GM19438 (cell line): ENCODE measurements around the gene PTCD2.

Experiments
- ATAC-seq: cut with Tn5 transposase; IDR thresholded peaks from one replicate; pipeline ENCODE4 v1.9.1; 2021; ENCODE audit warnings: low read depth; ENCODE audit not compliant: unreplicated experiment

Gene PTCD2

DNA sequence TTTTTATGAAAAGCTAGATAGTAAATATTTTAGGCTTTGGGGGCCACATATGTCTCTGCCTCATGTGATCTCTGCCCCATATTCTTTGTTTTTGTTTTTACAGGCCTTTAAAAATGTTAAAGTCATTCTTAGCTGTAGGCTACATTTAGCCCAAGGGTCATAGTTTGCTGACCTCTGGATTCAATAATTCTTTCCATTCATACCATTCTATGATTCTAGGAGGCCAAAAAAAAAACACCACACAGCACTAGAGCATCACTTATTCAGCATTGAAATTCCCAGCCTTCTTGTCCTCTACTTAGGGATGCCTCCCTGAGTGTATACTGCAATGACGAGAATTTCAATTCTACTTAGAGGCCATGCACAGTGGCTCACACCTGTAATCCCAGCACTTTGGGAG, 17.0 kb downstream of the PTCD2 start:
- no peak for ATAC-seq

DNA sequence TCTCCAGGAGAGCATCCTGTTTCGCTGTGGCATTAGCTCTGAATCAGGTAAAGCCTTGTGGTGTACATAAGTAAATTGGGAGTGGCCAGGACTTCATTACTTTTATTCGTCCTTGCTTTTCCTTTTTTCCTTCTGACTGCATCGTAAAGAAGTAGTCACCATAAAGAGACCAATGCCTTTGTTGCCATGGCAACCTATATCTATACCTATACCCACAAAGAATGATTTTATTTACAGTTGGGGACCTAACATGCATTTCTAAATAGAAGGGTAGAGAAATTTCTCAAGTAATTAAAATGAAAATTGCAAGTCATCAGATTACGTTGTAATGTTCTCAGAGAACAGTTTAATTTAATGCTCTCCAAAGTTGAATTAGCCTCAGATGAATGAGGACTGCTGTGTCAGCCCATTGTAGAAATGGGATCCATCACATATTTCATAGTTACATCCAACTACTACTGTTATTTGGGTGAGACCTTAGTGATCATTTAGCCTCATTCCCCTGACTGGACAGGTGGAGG, 18.6 kb downstream of the PTCD2 start:
- ATAC-seq, result no peak

DNA sequence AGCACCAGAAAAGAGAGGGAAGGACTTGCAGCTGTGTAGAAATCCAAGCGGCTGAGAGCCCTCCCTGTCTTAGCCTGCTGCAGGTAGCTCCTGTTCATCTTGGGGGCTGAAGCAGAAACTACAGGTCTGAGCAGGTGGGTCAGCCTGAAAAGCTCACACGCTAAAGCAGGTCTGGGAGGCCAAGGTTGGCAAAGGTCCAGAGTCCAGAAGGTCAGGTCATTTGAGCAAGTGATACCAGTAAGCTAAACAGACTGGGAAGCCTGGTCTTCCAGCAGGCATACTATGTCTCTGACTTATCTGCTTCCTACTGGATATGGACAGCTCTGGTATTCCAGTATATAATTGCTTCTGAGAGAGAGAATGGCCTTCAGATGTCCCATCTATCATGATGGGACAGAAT, 26.2 kb downstream of the PTCD2 start:
- no peak for ATAC-seq

DNA sequence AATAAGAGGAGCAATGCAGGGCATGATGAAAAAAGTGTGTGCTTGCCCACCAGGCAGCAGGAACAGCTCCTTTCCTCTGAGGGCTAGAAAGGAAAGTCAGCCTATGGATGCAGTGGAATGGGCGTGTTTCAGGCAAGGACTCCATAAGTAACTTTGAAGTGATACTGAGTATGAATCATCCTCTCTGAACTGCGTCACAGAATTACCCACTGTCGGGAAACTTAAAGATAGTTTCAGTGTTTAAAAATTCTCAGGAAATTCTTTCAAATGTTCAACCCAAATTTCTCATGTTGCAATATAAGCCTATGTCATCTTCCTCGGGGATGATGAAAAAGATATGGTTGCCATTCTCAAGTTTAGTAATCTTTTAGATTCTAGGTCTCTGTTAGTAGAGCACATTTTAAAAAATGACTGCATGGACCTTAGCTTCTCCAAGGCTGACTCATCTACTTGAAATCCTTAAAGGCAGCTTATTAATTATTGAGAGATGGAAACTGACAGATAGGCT, 27.7 kb downstream of the PTCD2 start:
- ATAC-seq, result no peak

DNA sequence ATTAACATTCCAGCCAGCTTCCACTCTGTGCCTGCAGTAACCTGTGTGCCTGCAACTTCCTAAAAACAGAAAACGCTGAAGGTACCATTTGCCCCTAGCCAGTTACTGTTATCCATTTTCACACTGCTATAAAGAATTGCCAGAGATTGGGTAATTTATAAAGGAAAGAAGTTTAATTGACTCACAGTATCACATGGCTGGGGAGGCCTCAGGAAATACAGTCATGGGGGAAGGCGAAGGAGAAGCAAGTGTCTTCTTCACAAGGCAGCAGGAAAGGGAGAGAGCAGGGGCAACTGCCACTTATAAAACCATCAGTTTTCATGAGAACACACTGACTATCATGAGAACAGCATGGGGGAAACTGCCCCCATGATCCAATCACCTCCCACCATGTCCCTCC, 31.2 kb downstream of the PTCD2 start:
- no peak for ATAC-seq

DNA sequence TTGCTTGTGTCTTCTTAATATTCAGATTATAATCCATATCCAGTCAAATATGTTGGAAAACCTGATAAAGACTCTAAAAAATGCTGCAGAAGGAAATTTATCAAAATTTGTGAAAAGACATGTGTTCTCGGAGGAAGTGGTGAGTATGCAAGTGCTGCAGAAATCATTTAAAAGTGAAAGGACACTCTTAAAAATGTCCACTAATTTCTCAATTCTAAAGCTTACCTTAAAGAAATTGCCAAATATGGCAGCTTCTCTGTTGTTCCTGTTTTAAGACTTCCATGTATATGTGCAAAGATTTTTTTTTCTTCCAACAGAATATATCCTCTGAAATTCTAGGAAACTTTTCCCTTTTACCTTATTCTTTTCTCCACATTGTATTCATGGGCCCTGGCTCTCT, 32.4 kb downstream of the PTCD2 start:
- ATAC-seq, result no peak

DNA sequence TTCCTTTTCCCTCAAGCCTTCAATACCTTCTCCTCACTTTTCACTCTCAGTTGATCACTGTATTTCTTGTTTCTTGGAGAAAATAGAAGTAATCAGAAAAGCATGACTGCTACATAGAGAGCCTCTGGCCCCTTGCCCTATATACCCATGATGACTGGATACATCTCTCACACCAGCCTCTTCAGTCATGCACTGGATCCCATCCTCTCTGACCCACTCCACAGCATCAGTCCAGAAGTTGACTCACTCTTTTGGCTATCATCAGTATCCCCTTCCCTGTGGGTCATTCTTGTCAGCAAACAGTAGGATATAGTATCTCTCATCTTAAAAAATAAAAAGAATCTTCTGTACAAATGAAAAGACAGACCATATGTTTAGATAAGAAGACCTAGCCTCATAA, 32.9 kb downstream of the PTCD2 start:
- ATAC-seq, result no peak

DNA sequence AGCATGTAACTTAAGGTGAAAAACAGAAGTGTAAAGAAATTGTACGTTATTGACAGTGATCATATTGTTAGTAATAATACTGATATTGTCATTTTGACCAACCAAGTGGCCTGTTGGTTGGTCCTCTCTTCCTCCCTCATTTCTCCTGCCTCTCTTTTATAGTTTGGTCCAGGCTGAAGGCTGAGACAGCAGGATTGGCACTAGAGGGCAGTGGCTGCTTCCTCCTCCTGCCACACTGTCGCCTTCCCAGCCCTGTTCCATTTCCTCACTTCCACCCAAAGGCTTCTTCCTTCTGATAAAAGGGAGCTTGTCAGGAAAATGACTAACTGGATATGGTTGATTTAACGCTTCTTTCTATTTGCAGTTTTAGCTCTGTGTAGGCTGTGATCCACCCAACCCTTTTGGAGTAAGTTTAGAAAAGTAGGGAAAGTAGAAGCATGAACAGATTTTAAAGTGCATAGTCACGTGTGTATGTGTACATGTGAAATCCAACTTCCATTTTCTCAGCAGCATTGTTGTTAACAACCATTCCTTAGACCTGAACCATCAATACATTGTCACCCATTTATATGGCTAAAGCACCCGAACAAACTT, 35.6 kb downstream of the PTCD2 start:
- ATAC-seq, result no peak

DNA sequence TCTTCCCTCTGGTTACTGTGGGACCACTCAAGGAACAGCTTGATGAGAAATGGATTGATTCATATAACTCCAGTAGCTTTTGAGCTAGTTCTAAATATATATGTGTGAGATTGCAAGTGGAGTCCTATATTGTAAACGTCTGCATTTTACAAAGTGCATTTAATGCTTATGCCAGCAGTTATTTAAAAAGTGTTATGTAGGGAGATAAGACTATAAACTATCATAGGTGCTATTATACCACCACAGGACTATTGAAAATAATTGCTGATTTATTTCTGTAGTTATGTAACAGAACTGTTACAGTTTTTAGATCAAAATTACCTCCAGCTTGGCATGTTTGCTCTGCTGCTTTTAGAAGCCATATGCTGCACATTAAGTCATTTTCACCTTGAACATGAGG, 36.2 kb downstream of the PTCD2 start:
- no peak for ATAC-seq

DNA sequence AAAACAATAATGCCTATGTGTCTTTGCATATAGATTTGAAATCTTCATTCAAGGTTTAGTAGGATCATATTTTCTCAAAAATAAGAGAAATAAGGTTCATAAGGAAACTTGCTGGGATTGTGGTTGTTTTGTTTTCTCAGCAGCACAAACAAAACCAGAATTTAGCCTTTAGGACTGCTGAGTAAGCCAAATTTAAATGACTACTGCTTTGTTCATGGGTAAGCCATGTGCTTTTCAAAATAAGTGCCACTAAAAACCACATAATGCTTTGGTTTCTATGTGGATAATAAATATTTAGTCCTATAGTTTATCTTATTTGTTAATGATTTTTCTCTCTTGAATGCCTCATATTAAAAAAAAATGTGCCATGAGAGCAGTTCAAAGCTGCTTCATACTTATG, 38.8 kb downstream of the PTCD2 start:
- no peak for ATAC-seq

DNA sequence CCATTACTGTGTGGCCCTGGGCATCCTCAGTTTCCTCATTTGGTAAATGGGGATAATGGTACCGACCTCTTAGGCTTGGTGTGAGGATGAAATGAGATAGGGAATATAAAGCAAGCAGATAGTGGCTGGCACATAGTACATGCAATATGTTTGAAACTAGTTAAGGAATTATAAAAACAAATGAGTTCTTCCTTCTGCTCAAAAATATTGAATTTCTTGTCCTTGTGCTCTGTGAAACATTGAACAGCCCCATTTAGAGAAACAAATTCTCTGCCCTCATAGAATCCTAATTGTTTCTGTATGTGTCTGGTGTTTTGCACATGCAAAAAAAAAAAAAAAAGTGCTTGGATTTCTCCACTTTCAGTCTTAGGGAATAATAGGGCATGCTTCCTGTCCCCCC, 39.7 kb downstream of the PTCD2 start:
- ATAC-seq, result no peak

DNA sequence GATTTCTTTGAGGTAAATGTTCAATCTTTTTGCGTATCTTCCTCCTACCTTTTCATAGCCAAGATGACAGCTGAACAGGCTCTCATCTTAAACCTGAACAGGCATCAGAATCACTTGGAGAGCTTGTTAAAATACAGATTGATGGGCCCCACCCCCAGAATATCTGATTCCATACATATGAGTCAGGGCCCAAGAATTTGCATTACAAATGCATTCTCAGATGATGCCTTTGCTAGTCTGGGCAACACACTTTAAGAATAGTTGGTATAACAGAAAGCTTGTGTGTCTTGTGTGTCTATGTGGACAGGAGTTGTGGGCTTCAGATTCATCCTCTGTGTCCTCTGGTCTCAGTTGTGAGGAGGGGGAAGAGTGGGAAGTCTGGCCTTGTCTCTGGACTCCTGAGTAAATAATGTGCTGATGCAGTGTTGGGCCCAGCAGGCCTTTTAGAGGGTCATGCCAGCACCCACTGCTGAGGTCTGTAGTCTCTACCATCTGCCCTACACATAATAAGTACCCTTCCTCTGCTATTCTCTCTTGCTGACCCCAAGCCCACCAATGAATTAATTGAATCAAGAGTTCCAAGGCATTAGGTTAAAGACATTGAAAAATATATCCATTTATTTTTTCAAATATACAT, 43.1 kb downstream of the PTCD2 start:
- no peak for ATAC-seq

DNA sequence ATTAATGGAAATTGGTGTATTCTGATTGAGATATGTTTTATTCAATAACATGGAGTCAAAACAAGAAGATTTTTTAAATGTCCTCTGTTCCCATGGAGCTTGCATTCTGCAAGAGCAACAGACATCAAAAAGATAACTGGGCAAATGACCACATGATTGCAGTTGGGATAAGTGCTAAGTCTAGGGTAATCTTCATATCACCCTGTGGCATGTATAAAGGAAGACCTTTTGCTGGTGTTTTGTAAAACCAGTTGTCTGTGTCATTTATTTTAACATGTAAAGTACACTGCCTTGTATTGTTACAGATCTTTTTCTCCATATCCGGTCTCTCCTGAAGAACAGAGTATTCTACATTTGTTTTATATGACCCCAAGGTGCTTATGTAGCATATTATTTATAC, 44.0 kb downstream of the PTCD2 start:
- no peak for ATAC-seq

DNA sequence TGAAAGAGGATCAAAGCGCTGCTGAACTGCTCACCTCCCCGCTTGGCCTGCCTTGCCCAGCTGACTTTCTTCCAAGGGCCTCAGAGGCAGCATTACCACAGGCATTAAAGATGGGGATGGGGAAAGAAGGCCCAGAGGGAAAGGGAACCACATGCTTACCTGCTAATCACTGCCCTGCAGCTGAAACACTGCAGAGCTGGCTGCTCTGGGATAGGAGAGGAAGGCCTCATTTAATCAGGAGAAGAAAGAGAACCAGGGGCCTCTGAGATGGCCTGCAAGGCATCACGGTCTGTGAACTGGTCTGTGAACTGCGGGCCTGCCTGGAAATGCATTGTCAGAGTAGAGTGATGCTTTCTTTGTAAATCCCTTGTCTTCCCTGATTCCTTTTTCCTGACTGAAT, 44.8 kb downstream of the PTCD2 start:
- ATAC-seq, result no peak

DNA sequence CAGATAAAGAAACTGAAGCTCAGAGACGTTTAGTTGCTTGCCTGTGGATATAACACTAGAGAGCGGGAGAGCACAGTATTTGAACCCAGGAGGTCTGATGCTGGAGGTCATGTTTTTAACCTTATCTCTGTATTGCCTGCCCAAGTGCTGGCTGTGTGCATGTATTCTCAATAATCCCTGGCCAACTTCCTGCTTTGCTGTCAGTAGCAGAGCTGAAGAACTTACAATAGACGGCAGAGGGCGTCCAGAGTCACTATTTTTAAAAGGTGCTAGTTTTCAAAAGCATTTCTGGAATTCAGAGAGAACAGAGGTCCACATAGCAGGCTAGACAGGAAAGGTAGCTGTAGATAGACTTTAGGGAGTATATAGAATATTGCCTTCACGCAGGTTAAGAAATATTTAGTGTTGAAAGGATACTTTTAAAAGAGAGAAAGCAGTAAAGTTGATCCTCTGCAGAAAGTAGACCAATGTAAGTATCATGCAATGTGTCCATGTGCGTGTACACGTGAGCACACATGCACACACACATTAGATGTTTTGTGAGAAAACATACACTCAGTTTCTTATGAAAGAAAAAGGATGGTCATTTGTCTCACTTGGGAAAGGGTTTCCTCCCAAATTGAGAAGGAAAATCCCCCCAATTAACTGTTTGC, 46.3 kb downstream of the PTCD2 start:
- peak; percentile 94 for ATAC-seq

DNA sequence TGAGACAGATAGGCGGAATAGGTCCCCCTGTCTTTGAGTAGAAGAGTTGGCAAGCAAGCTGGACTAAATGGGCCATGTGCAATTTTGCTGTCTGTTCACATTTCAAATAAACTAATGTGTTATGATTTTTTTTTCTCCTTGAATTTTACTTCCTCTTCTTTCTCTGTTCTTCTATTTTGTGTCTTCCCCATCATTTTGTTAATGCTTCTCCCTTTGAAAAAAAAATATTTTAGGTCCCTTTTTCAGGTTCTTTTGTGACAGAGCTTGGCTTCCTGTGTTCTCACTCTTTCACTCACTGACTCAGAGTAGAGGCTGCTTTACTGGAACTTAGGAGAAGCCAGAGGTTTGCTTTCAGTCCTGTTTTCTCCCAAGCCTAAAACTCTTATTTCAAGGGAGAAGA, 48.1 kb downstream of the PTCD2 start:
- no peak for ATAC-seq

DNA sequence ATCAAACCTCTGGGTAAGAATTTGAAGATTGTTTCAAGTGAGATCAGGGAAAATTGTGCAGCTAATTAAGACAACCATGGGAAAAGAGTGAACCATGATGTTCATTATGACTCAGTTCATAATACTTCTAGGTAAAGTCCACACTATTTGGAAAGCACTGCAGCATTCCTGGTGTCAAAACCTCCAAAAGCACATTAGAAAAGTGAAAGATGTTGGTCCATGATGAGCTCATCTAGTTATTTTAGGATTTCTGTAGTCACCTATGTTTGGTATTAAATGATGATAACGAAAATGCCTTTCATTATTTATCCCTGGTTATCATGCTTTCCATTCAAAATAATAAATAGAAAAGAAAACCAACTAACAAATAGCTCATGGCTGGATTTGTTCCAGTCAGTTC, 49.1 kb downstream of the PTCD2 start:
- ATAC-seq, result no peak

DNA sequence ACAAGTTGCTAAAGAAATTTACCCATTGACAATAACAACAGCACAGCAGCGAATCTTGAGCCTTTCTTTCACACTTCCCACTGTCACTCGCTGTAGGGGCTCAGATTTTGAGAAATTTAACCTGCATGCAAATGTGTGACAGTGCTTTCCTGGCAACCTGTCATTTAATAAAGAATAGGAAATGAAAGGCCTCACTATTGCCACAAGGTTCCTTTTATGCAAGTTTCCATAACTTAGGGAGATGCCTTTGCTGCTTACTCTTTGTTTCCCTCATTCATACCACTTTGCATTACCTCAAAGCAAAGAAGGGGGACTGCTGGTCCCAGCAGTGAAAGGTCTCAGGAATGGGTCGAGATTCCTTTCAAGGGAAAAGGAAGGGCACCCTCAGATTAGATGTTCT, 49.5 kb downstream of the PTCD2 start:
- no peak for ATAC-seq

DNA sequence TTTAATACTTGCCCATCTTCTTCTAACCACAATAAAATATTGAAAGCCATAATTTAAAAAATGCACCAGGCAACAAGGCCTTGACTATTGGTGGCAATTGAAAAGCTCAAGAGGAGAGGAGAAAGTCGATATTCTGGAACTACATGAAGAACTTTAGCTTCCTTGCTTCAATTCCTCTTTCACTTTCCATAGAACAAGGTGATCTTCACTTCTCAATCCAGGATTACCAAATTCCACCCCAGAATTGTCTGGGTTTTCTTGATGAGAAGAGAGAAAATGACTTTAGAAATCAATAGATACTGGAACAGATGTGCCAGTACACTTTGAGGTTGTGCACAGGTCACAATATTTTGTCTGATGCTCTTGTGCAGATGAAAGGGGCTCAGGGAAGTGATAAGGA, 52.2 kb downstream of the PTCD2 start:
- no peak for ATAC-seq

DNA sequence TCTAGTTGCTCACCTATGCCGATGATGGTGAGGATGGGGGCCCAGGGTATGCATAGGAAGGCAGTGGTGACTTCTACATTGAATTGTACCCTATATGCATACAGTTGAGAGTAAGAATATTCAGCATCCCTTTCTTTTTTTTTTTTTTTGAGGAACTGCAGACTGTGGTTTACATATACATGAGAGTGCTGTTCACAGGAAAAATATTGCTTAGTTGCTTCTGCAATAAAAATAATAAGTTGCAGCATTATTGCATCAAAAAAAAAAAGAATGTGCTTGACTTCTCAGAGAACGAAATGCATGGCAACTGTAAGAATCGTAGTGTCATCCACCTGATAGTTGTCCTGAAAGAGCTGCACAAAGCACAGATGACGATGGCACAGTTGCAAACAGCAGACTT, 52.8 kb downstream of the PTCD2 start:
- ATAC-seq, result no peak

DNA sequence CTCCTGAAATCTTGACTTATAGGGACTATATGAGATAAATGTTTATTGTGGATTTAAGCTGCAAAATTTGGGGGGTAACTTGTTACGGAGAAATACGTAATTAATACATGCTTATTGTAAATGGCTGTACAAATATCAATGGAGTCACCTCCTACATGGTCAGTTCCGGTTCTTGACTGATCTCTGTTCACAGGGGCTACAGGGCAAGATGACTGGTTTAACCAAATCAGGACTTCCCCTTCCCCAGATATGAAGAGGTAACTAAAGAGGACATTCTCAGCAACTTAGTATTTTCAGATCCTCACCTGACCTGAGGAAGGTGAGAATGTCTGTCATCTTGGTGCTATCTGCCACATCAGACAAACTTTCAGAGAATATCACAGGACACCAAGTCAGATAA, 54.7 kb downstream of the PTCD2 start:
- ATAC-seq, result no peak

DNA sequence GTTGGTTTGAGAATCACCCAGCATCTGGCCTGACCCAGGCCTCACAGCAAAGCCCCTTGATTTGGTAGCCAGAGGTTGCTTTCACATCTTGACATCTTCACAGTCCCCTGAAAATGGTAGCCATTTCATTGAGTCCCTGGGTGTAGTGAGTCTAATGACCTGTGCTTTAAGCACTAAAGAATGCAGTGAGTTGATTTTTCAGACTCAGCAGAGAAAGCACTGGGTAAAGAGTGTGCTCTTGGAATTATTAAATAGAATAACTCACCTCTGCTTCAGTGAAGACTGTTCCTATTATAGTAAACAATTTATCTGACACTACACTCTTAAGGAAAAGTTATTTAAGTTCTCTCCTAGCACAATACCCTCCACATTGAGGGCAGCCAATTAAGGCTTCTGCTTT, 56.2 kb downstream of the PTCD2 start:
- no peak for ATAC-seq
